HG02938 (cell line): ENCODE measurements around the gene PEX19.
"Not testable (repeated sequence)": the region's sequence is repeated elsewhere in the genome, so short reads cannot be mapped to it uniquely, and the experiment has no call there.

Source experiments
- ATAC-seq: cut with Tn5 transposase; IDR thresholded peaks from one replicate; pipeline ENCODE4 v1.9.1; 2021; ENCODE audit warnings: mild to moderate bottlenecking, moderate library complexity; ENCODE audit not compliant: unreplicated experiment

The PEX19 gene, protein sequence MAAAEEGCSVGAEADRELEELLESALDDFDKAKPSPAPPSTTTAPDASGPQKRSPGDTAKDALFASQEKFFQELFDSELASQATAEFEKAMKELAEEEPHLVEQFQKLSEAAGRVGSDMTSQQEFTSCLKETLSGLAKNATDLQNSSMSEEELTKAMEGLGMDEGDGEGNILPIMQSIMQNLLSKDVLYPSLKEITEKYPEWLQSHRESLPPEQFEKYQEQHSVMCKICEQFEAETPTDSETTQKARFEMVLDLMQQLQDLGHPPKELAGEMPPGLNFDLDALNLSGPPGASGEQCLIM

GRCh38 chr1:160284782-160285344 is at the start of gene PEX19:
PEX19 (minus strand) TSS chr1:160285133; CDS start chr1:160285124, 9 bp downstream.
- ATAC-seq = peak; percentile 93

- no peak for ATAC-seq
Observed at GRCh38 chr1:160332516-160332915, 47.6 kb upstream of the PEX19 start.

GRCh38 chr1:160330119-160330518 is 45.2 kb upstream of the PEX19 start:
- ATAC-seq = no peak

GRCh38 chr1:160328184-160328583 is 43.3 kb upstream of the PEX19 start:
- ATAC-seq = no peak

DNA sequence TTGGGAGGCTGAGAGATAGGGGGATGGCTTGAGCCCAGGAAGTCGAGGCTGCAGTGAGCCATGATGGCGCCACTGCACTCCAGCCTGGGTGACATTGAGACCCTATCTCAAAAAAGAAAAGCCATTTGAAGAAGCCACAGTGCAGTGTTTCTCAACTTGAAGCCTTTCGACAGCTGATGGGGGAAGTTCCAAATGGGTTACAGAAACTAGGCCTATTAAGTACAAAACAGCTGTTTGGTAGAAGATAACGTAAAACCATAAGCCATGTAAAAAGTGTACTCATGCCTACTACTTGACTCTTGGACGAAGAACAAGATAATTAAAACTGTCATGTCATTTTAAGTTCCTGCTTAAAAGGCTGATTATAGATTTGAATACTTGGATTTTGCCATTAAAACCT is 41.5 kb upstream of the PEX19 start:
- no peak for ATAC-seq

DNA sequence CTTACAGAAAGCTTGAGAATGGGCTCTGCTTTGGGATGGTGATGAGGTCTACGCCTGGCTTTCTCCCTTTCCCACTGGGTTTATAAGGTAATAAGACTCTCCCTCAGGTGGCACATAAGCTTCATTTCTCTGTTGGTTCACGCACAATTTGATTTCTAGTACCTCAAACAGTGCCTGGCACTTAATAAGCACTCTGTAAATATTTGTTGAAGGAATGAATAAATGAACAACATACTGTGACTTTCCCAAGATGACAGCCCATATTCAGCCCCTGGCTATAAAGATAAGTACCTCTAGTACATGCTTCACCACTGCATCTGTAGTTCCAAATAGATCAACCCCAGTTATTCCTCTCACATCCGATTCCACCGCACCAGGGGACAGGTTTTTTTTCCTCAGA is 40.3 kb upstream of the PEX19 start:
- ATAC-seq = no peak

GRCh38 chr1:160322831-160323230 is 37.9 kb upstream of the PEX19 start:
- no peak for ATAC-seq

GRCh38 chr1:160315359-160315758 is 30.4 kb upstream of the PEX19 start:
- ATAC-seq = no peak

- no peak for ATAC-seq
Observed at GRCh38 chr1:160309571-160309970, 24.6 kb upstream of the PEX19 start.

DNA sequence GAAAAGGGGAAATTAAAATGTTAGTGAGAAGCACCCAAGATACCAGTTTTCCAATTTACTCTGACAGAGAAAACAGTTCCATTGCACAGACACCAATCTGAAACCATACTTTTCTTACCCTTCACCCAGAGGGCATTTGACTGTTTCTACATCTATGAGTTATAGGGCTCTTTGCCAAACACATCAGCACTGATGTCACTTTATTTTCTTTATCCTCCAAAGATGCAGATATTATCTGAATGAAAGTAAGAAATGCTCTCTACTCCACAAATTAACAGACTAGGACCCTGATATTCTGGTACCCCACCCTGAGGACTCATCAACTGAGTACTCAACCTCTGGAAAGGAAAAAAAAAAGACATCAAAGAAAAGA is 24.2 kb upstream of the PEX19 start:
- no peak for ATAC-seq

DNA sequence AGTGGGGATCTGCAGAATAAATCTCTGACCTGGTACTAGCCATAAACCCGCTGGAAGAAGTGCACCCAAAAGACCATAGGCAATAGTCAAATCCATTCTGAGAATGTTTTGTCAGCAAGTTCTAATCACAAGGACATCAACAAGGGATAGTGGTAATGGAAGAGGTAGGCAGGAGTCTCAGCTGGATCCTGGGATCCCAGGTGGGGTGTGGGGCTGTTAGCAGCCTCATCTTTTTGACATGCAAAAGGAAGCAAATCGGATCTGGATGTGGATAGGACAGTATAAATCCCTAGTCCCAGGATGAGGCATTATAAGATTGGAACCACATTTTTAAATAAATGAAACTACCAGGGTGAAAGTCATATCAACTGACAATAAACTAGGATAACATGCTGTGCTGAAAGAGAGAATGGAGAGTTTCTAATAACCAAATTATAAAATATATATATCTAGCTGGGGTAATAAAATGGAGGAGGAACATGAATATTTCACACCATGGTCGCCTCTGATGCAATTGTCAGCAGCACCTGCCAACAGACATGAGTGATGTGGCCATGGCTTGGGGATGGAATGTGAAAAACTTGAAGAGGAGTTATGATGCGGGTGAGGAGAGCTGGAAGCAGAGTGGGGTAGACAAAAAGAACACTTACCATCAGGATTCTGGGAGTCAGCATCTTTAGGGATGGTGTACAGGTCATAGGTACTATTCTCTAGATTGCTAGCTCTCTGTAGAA is 23.7 kb upstream of the PEX19 start:
- no peak for ATAC-seq

DNA sequence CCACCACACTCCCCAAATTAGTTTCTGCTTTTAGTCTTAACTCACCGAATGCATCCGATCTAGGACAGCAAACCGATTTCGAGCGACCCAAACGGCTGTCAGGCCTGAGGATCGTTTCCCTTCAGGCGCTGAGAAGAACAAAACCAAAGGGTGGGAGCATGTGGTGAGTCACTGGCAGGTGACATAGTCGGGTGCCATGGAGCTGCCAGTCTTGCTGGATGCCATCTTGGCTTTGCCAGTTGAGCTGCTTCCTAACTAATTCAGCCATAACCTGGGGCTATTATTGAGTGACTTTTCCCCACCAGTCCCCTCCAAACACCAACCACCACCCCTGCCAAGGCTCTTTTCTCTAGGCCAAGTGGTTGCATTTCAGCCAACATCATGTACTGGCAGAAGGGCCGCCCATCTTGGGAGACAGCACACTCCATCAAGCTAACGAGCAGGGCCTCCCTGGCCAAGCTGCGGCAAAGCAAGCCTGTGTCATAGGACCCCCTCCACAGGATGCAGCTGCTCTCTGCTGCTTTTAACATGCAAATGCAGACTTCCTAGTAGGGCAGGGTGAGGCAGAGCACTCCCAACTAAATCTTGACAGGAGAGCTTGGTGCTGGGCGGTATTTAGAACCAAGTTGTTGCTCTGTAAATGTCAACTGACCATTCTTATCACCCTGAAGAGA is 22.3 kb upstream of the PEX19 start:
- ATAC-seq = no peak

DNA sequence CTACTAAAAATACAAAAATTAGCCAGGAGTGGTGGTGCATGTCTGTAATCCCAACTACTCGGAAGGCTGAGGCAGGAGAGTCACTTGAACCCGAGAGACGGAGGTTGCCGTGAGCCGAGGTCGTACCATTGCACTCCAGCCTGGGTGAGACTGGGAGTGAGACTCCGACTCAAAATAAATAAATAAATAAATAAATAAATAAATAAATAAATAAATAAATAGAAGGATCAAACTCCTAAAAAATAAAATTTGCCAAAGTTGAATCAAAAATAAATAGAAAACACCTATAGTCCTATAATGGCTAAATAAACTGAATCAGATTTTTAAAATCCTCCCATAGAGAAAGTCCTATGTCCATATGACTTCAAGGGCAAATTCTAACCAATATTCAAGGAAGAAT is 15.2 kb upstream of the PEX19 start:
- no peak for ATAC-seq

GRCh38 chr1:160296036-160296435 is 11.1 kb upstream of the PEX19 start:
- no peak for ATAC-seq

- ATAC-seq = no peak
Observed at GRCh38 chr1:160293020-160293968, 8.4 kb upstream of the PEX19 start.

DNA sequence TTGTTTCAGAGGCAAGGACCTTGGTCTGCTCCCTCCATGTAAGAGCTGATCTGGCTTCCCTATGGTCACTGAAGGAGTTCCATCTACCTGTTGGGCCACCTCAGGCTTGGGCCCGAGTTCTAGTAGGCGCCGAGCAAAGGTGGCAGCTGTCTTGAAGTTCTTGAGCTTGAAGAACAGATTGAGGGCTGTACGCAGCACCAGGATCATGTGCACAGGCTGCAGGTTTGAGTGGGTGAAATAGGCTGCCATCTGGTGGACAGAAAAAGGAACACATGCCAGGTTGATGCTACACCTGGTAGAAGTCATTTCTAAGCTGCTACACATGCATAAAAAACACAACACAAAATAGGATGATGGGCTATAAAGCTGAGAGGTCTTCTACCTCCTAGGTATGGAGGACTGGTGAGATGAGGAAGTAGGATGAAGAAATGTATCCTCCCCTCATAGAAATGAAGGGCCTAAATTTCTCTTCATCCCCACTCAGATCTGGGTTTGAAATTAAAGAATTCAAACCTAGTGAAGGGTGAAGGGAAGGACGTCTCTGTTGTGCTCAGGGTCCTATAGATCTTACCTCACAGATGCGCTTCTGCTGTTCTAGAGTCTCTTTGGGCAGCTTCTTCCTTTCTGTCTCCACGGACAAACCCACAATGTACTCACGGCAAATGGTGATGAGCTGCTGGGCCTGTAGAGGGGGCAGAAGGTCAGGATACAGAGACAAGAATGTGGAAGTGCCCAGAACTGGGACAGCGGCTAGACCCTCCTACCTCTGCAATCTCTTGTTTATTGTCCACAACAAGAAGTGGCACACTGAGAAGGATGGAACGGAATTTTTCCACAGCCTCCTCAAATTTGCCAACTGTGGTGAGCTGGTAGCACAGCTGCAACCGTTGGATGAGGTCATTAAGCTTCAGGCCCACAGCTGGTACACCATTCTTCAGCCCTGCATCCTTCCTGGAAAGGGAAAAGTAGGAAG is 6.6 kb upstream of the PEX19 start:
- ATAC-seq = peak; percentile 68

- not testable (repeated sequence) for ATAC-seq
Observed at GRCh38 chr1:160287769-160288168, 2.8 kb upstream of the PEX19 start.

DNA sequence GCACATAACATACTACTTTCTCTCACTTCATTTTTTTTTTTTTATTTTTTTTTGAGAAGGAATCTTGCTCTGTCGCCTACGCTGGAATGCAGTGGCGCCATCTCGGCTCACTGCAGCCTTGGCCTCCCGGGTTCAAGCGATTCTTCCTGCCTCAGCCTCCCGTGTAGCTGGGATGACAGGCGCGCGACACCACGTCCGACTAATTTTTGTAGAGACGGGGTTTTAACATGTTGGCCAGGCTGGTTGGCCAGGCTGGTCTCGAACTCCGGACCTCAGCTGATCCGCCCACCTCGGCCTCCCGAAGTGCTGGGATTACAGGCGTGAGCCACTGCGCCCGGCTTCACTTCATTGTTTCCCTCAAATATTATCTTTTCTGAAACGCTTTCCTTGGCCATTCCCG is 573 bp upstream of the PEX19 start:
- ATAC-seq = no peak

DNA sequence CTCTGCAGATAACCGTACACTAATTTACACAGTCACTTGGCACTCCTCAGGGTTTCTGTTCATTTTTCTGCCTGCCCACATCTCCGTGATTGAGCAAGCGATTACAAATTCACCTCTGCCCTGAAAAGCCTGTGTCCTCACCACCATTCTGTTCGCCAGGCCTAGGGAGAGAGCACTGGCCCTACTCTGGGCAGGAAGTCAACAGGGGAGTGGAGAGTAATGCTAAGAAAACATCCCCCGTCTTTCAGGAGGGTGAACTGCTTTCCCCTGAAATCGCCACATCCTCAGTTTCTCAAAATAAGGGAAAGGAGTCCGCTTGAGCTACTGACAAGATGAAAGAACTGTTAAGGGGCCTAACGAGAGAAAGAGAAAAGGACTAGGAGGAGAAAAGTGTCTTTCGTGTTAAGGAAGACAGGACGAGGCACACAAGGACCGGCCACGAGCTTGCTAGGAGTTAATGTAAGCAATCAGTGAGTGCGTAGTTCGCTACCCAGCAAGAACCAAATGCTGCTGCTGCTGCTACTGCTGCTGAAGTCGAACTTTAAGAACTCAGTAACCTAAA is 632 bp downstream of the PEX19 start:
- ATAC-seq = peak; percentile 34
